H9 (cell line): ENCODE data around the gene SH3BP2. TPM values are rescaled to one million over a fixed set of nuclear protein-coding genes. Genes with fewer than 3 reads are reported as not detected.

Experiments
- DNase-seq: peaks from one replicate; pipeline ENCODE4 v3.0.0-alpha.2; 2017
- H2AFZ ChIP-seq: one replicate; pipeline ENCODE4 v1.6.1; 2013; ENCODE audit warnings: mild to moderate bottlenecking, low read length, control low read depth, moderate library complexity
- H2AK5ac ChIP-seq: 2 replicates; pipeline ENCODE4 v1.6.1; 2013; ENCODE audit warnings: low read length, control low read depth, mixed read lengths; ENCODE audit not compliant: insufficient read length
- H2BK120ac ChIP-seq: one replicate; pipeline ENCODE4 v1.6.1; 2013; ENCODE audit warnings: low read depth, mild to moderate bottlenecking, low read length, control low read depth, inconsistent platforms; ENCODE audit not compliant: poor library complexity, severe bottlenecking
- H2BK12ac ChIP-seq: 2 replicates; pipeline ENCODE4 v1.6.1; 2013; ENCODE audit warnings: low read length, control low read depth, mixed read lengths, low read depth; ENCODE audit not compliant: insufficient read length
- H2BK15ac ChIP-seq: 2 replicates; pipeline ENCODE4 v1.6.1; 2013; ENCODE audit warnings: low read depth, low read length, control low read depth
- H2BK20ac ChIP-seq: one replicate; pipeline ENCODE4 v1.6.1; 2013; ENCODE audit warnings: low read depth, mild to moderate bottlenecking, low read length, control low read depth, inconsistent platforms; ENCODE audit not compliant: poor library complexity, severe bottlenecking
- H2BK5ac ChIP-seq: 2 replicates; pipeline ENCODE4 v1.6.1; 2013; ENCODE audit warnings: low read length, control low read depth, mixed read lengths; ENCODE audit not compliant: insufficient read length
- H3K14ac ChIP-seq: 2 replicates; pipeline ENCODE4 v1.6.1; 2013; ENCODE audit warnings: low read length, control low read depth; ENCODE audit not compliant: insufficient read depth
- H3K18ac ChIP-seq: 2 replicates; pipeline ENCODE4 v1.6.1; 2013; ENCODE audit warnings: low read depth, mild to moderate bottlenecking, mixed read lengths, low read length, control low read depth; ENCODE audit not compliant: insufficient read length
- H3K23ac ChIP-seq: 2 replicates; pipeline ENCODE4 v1.6.1; 2013; ENCODE audit warnings: low read length, control low read depth, mixed read lengths, low read depth; ENCODE audit not compliant: insufficient read length
- H3K23me2 ChIP-seq: 2 replicates; pipeline ENCODE4 v1.6.1; 2013; ENCODE audit warnings: low read depth, mild to moderate bottlenecking, mixed read lengths, low read length, control low read depth; ENCODE audit not compliant: insufficient read length, poor library complexity, severe bottlenecking
- H3K27ac ChIP-seq: 2 replicates; pipeline ENCODE4 v1.5.1; 2013; ENCODE audit warnings: low read length, control low read depth, mixed read lengths, low read depth; ENCODE audit not compliant: insufficient read length
- H3K27me3 ChIP-seq: 2 replicates; pipeline ENCODE4 v1.6.1; 2013; ENCODE audit warnings: low read length, control low read depth, inconsistent platforms; ENCODE audit not compliant: insufficient read depth
- H3K4ac ChIP-seq: 2 replicates; pipeline ENCODE4 v1.6.1; 2013; ENCODE audit warnings: low read depth, mild to moderate bottlenecking, control low read depth, inconsistent platforms, low read length, moderate library complexity
- H3K4me1 ChIP-seq: 2 replicates; pipeline ENCODE4 v1.6.1; 2013; ENCODE audit warnings: low read length, control low read depth, inconsistent platforms; ENCODE audit not compliant: insufficient read depth
- H3K4me2 ChIP-seq: 2 replicates; pipeline ENCODE4 v1.6.1; 2013; ENCODE audit warnings: low read length, control low read depth, mixed read lengths; ENCODE audit not compliant: insufficient read length, insufficient read depth
- H3K56ac ChIP-seq: 2 replicates; pipeline ENCODE4 v1.6.1; 2013; ENCODE audit warnings: low read depth, mild to moderate bottlenecking, mixed read lengths, low read length, control low read depth; ENCODE audit not compliant: insufficient read length
- H3K79me1 ChIP-seq: 2 replicates; pipeline ENCODE4 v1.6.1; 2013; ENCODE audit warnings: low read depth, mild to moderate bottlenecking, moderate library complexity, low read length, control low read depth, inconsistent platforms; ENCODE audit not compliant: insufficient read depth, poor library complexity, severe bottlenecking
- H3K79me2 ChIP-seq: 2 replicates; pipeline ENCODE4 v1.6.1; 2013; ENCODE audit warnings: low read length, control low read depth, inconsistent platforms; ENCODE audit not compliant: insufficient read depth
- H3K9ac ChIP-seq: 2 replicates; pipeline ENCODE4 v1.6.1; 2013; ENCODE audit warnings: low read length, control low read depth, mixed read lengths; ENCODE audit not compliant: insufficient read length; ENCODE audit errors: extremely low read depth
- H3K9me3 ChIP-seq: one replicate; pipeline ENCODE4 v1.6.1; 2013; ENCODE audit warnings: low read depth, low read length, inconsistent platforms; ENCODE audit not compliant: control insufficient read depth
- H3T11ph ChIP-seq: one replicate; pipeline ENCODE4 v1.6.1; 2013; ENCODE audit warnings: mild to moderate bottlenecking, low read length, control low read depth, inconsistent platforms
- H4K20me1 ChIP-seq: one replicate; pipeline ENCODE4 v1.6.1; 2013; ENCODE audit not compliant: control insufficient read depth, insufficient read length, insufficient read depth
- H4K5ac ChIP-seq: 2 replicates; pipeline ENCODE4 v1.6.1; 2013; ENCODE audit warnings: low read depth, mild to moderate bottlenecking, mixed read lengths, low read length, control low read depth; ENCODE audit not compliant: insufficient read length
- H4K8ac ChIP-seq: replicated peaks from 2 replicates; pipeline ENCODE4 v1.6.1; 2013; ENCODE audit warnings: low read length, control low read depth, mixed read lengths, low read depth; ENCODE audit not compliant: insufficient read length
- H4K91ac ChIP-seq: 2 replicates; pipeline ENCODE4 v1.6.1; 2013; ENCODE audit warnings: low read depth, mild to moderate bottlenecking, moderate library complexity, mixed read lengths, low read length, control low read depth; ENCODE audit not compliant: insufficient read length
- H3K27ac Mint-ChIP-seq, 3 experiments: 2 replicates in 2 of 3; 3 replicates in 1 of 3; pipeline ENCODE4 v1.8.0; 2020 to 2021; ENCODE audit warnings: mixed read lengths in 3 of 3, mild to moderate bottlenecking in 1 of 3, moderate library complexity in 1 of 3
- H3K27me3 Mint-ChIP-seq: 2 replicates; pipeline ENCODE4 v1.8.0; 2021; ENCODE audit warnings: low read depth, mild to moderate bottlenecking, moderate library complexity, mixed read lengths
- H3K36me3 Mint-ChIP-seq, 3 experiments: 2 replicates in 2 of 3; 3 replicates in 1 of 3; pipeline ENCODE4 v1.8.0; 2020 to 2021; ENCODE audit warnings: low read depth in 3 of 3, mixed read lengths in 3 of 3; ENCODE audit not compliant: insufficient read depth in 1 of 3
- H3K4me1 Mint-ChIP-seq, 2 experiments: 2 replicates each; pipeline ENCODE4 v1.8.0; 2020; ENCODE audit warnings: mixed read lengths in 2 of 2
- H3K4me3 Mint-ChIP-seq, 2 experiments: 2 replicates in 1 of 2; 3 replicates in 1 of 2; pipeline ENCODE4 v1.8.0; 2020 to 2021; ENCODE audit warnings: mild to moderate bottlenecking in 2 of 2, mixed read lengths in 2 of 2, moderate library complexity in 1 of 2
- H3K9me3 Mint-ChIP-seq, 2 experiments: 2 replicates in 1 of 2; 3 replicates in 1 of 2; pipeline ENCODE4 v1.8.0; 2020; ENCODE audit warnings: mild to moderate bottlenecking in 2 of 2, mixed read lengths in 2 of 2, moderate library complexity in 1 of 2
- CTCF ChIP-seq: fragments of 200-600 bp; sonication (generic); conservative IDR thresholded peaks from 3 replicates; pipeline ENCODE4 v1.8.0; 2021; ENCODE audit warnings: antibody characterized with exemption, mild to moderate bottlenecking
- WGBS: extraction: QIAGEN DNeasy Blood & Tissue Kit; methylation state at CpG from one replicate; pipeline ENCODE4 v1.1.7; 2013; ENCODE audit warnings: missing lambda C conversion rate, low lambda C conversion rate, mixed read lengths; ENCODE audit not compliant: insufficient read length; ENCODE audit errors: extremely low coverage; 5-methylcytosine and 5-hydroxymethylcytosine counted together
- total RNA-seq: library from RNA; stranded (reverse); gene quantifications from 2 replicates; pipeline ENCODE4 v1.2.1, GENCODE V29; 2021

Gene SH3BP2
- total RNA-seq, 1 experiment from 2014 or later = 37.6 TPM

- no peak for TF ChIP-seq CTCF
- H3K27me3 Mint-ChIP-seq = no peaks in the 10 kb centered on the region
- Histone ChIP-seq H3T11ph (no peak overlapping the region), H2BK15ac (no peak overlapping the region), H3K18ac (no peak overlapping the region), H3K23me2 (no peaks in the 10 kb centered on the region), H3K14ac (no peak overlapping the region), H2BK20ac (no peak overlapping the region), H4K5ac (no peak overlapping the region), H2BK5ac (no peak overlapping the region), H3K9ac (no peak overlapping the region), H4K91ac (no peak overlapping the region), H3K4me1 (peaks cover 3% of the 10 kb centered on the region; the same call in 1 of the 2 replicates), H2BK120ac (no peak overlapping the region), H2BK12ac (no peak overlapping the region), H3K79me2 (peaks cover 6% of the 10 kb centered on the region; the same call in 1 of the 2 replicates), H2AFZ (no peak overlapping the region), H2AK5ac (no peak overlapping the region), H3K4me2 (no peak overlapping the region), H4K8ac (no peak overlapping the region), H3K27ac (no peak overlapping the region), H3K9me3 (no peaks in the 10 kb centered on the region), H3K79me1 (no peaks in the 10 kb centered on the region), H3K23ac (no peak overlapping the region), H4K20me1 (no peaks in the 10 kb centered on the region), H3K27me3 (no peaks in the 10 kb centered on the region), H3K56ac (no peak overlapping the region), H3K4ac (no peak overlapping the region)
- peaks cover 20 to 44% (median 35%) of the 10 kb centered on the region in 3 experiments; a peak in 6 of 7 replicates for H3K36me3 Mint-ChIP-seq
- WGBS = no CpG with 5 or more reads among the region's 5 CpGs
- peaks cover 18 to 27% of the 10 kb centered on the region in 2 experiments for H3K4me1 Mint-ChIP-seq
- H3K27ac Mint-ChIP-seq = peak overlapping the region in 2 of 3 experiments; percentile 5 to 31; a peak in 4 of 7 replicates
- DNase-seq = no peak
- H3K4me3 Mint-ChIP-seq = no peak overlapping the region
- no peaks in the 10 kb centered on the region for H3K9me3 Mint-ChIP-seq
Observed at GRCh38 chr4:2878346-2878745, 85.5 kb downstream of the SH3BP2 start.
